GM19467 (cell line): ENCODE measurements around the gene SUN1.

ENCODE experiments used
- ATAC-seq: cut with Tn5 transposase; IDR thresholded peaks from one replicate; pipeline ENCODE4 v1.9.1; 2021; ENCODE audit warnings: mild to moderate bottlenecking, moderate library complexity; ENCODE audit not compliant: unreplicated experiment

SUN1 gene

DNA sequence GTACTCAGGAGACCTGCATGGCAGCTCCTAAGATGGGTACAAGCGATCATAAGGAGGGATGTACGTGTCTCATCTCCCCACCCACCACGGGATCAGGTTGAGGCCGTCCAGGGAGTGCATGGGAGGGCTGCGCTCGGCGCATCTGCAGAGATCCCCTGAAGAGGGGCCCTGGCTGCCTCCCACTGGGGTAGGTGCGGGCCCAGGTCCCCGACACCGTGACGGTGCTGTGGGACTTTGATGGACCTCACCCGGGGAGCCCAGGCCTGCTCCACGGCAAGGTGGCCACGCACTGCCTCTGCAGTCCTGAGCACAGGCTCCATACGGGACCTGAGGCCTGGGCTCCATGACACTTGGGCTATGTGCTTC, 56.7 kb downstream of the SUN1 start:
- no peak for ATAC-seq

- no peak for ATAC-seq
Observed at GRCh38 chr7:889391-889790, 57.1 kb downstream of the SUN1 start.

DNA sequence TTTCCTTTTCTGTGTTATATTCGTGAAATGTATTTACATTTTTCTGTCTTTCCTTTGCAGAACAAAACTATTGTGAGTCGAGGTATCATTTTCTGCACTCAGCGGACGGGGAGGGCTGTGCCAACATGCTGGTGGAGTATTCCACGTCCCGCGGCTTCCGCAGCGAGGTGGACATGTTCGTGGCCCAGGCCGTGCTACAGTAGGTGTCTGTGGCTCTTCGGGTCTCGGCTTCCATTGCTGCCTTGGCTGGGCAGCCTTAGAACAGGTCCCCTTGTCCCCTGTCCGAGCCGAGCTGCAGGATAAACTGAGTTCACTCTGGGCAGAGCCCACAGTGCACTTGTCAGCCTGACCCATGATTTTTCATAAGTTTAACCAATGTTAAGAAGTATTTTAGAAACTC, 58.6 kb downstream of the SUN1 start:
- ATAC-seq, result no peak

DNA sequence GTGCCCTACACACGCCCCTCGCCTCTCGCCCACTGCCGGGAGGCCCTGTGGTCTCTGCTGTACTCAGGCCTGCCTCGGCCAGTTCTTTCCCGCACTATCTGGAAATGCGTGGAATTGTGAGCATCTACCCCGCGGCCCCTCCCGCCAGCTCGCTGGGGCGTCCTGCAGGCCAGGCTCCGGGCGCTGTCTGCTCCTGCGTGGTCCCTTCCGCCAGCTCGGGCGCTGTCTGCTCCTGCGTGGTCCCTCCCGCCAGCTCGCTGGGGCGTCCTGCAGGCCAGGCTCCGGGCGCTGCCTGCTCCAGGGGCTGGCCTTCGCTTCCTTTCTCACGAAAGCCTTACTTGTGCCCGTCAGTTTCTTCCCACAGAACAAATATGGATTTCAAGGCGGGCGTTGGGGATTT, 59.0 kb downstream of the SUN1 start:
- ATAC-seq, result no peak

GRCh38 chr7:891805-892204, 59.5 kb downstream of the SUN1 start:
- ATAC-seq, result no peak

DNA sequence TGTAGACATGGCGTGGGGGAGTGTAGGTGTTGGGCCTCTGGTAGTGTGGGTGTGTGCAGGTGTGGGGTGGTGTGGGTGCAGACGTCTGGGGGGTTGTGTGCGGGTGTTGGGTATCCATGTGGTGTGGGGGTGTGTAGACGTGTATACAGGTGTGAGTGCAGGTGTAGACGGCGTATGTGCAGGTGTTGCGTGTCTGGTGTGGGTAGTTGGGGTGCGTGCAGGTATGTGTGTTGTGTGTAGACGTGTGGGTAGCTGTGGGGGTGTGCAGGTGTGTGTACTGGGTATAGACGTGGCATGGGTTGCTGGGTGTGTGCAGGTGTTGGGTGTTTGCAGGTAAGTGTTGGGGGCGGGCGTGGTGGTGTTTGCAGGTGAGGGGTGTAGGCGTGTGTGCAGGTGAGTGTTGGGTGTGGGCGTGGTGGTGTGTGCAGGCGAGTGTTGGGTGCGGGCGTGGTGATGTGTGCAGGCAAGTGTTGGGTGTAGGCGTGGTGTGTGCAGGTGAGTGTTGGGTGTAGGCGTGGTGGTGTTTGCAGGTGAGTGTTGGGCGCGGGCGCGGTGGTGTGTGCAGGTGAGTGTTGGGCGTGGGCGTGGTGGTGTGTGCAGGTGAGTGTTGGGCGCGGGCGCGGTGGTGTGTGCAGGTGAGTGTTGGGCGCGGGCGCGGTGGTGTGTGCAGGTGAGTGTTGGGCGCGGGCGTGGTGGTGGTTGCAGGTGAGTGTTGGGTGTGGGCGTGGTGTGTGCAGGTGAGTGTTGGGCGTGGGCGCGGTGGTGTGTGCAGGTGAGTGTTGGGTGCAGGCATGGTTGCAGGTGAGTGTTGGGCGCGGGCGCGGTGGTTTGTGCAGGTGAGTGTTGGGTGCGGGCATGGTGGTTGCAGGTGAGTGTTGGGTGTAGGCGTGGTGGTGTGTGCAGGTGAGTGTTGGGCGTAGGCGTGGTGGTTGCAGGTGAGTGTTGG, 60.6 kb downstream of the SUN1 start:
- ATAC-seq, result no peak

DNA sequence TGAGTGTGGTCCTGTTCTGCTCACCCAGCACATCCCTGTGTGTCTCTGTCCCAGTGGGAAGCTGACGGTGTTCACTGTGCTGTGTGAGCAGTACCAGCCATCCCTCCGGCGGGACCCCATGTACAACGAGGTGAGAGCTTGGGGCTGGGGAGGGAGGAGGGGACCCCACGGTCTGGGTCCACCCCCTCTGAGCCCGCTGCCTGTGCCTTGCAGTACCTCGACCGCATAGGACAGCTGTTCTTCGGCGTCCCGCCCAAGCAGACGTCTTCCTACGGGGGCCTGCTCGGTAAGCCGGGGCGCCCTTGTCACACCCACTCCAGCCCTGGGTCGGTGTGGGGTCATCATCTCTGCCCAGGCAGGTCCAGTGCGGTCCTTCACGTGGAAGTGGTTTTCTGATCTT, 61.4 kb downstream of the SUN1 start:
- ATAC-seq, result no peak

DNA sequence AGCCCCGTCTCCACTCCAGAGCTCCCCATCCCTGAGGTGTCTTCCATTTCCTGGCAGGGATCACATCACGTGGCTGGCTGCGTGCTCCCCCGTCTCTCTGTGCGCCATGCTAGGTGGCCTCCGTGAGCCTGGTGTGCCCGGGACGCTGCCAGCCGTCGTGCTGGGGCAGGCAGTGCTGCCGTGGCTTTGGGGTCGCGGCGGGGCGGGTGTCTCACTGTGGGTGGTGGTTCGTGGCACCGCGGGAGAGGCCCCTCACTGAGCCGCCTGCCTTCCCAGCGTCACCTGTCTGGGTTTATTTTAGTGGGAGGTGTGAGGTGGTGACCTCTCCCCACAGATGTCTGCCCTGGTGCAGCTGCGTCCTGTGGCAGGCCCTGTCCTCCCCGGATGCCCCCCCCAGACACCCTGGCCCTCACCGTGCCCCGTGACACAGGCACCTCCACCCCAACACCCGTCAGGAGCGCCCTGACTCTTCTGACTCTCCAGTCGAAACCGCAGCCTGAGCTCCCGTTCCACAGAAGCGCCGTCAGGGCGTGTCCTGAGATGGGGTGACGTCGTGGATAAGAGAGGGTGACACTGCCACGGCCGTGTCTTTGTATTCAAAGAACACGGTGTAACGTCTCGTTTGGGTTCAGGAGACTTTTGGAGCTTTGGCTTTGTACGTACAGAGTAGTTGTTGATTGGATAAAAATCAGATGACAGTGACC, 62.0 kb downstream of the SUN1 start:
- ATAC-seq, result no peak

- ATAC-seq, result no peak
Observed at GRCh38 chr7:894927-895450, 62.7 kb downstream of the SUN1 start.

GRCh38 chr7:895451-896052, 63.3 kb downstream of the SUN1 start:
- ATAC-seq, result no peak

DNA sequence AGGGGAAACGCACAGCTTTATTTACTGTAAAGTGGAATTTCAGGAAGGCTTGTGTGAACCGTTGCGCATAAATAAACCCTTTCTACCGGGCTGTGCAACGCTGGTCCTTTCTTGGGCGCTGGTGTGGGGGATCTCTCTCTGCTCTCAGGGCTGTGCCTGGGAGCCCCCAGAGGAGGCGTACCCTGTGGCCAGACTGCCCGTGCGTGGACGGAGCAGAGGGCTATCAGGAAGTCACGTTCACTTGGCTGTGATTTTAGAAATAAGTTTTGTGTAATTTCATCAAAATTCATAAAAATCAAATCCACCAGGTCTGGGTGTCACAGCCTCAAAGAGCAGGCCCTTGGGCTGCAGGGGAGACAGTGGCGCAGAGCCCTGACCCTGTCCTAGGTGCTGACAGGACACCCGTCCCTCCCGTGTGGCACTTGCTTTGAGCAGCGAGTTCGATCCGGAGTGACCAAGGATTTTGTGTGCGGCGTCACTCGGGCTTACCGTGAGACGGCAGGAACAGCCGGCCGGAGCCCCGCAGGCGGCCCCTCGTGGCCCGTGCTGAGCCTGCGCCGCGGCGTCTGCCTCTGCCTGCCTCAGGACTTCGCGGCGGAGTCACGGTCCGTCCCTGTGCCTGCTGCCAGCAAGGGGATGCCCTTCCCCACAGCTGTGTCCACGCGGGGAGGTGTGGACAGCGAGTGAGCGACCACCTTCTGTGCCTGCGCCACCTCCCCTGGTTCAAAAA, 64.2 kb downstream of the SUN1 start:
- no peak for ATAC-seq

GRCh38 chr7:897086-897485, 64.8 kb downstream of the SUN1 start:
- no peak for ATAC-seq

- ATAC-seq, result no peak
Observed at GRCh38 chr7:897771-898376, 65.6 kb downstream of the SUN1 start.

- no peak for ATAC-seq
Observed at GRCh38 chr7:898460-898854, 66.2 kb downstream of the SUN1 start.

- ATAC-seq, result no peak
Observed at GRCh38 chr7:898855-899681, 66.8 kb downstream of the SUN1 start.

DNA sequence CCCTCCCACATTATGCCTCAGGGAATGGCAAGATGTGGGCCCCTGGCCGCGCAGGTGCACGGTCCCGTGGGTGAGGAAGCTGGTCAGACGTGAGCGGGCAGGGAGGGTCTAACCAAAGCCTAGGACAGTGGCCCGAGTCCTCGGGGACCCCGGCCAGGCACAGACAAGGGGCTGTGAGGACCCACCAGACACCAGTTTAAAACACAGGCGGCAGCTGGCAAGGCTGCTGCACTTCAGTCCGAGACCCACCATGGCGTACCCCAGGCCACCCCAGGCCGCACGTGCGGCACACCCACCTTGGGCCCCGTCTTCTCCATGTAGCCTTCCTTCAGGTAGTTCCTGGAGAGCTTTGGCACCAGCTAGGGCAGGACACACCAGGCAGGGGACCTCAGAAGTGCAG, 67.5 kb downstream of the SUN1 start:
- ATAC-seq, result no peak

GRCh38 chr7:900331-901040, 68.2 kb downstream of the SUN1 start:
- ATAC-seq, result no peak

DNA sequence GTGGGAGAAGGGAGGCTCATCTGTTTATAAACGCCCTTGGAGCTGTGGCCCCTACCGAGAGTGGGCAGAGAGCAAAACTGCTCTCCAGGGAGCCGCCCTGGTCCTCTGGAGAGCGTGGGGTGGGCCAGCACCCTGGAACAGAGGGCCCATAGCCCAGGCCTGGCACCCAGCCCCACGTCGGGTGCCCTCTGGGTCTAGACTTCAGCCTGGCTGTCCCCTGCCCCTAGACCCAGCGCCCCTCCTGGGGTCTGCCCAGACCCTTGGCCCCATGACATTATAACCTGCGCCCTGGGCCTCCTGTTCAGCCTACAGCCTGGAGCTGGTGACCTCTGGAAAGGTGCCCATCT, 68.7 kb downstream of the SUN1 start:
- ATAC-seq, result no peak
